ENCODE results near the gene CTIF. TPM values are rescaled to one million over a fixed set of nuclear protein-coding genes. Genes with fewer than 3 reads are reported as not detected.

Gene CTIF
- total RNA-seq, 1 donor from 2014 or later, result 67.9 TPM

DNA sequence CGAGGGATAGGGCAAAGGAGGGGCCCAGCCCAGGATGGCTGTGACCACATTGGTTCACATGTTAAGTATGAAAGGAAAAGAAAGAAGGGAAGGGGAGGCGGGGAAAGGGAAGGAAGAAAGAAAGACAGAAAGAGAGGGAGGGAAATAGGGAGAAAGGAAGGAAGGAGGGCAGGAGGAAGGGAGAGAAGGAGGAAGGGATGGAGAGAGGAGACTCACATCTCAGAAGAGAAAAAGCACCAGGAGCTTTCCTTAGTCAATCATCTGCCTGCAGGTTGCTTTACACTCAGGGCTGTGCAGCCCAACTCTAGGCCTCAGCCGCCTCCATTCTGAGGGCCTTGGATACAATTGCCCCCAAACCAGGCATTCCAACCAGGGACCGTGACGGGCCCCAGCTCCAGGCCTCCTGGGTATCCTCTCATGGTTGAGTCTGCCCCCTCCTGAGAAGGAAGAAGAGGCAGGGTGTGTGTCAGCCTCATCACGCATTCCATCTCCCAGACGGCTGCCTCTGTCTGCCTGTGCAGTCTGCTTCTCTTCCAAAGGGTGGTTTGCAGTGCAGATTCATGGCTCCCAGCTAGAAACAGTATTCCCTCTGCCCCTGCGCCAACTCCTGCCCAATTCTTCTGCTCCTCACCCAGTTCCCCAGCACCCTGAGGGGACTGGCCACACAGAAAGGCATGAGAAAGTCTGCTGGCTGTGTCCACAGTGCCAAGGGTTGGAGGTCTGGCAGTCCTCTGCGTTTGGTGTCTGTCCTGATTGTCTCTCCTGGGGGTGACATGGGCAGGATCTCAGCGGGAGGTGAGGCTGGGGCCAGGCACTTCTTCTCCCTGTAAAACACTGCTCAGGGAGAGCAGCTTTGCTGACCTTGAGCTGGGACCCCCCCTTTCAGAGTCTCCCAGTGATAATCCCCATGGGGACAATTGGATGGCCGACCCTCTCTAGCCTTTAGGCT lies 248.6 kb downstream of the CTIF start:
- TF ChIP-seq, protein P1, sequence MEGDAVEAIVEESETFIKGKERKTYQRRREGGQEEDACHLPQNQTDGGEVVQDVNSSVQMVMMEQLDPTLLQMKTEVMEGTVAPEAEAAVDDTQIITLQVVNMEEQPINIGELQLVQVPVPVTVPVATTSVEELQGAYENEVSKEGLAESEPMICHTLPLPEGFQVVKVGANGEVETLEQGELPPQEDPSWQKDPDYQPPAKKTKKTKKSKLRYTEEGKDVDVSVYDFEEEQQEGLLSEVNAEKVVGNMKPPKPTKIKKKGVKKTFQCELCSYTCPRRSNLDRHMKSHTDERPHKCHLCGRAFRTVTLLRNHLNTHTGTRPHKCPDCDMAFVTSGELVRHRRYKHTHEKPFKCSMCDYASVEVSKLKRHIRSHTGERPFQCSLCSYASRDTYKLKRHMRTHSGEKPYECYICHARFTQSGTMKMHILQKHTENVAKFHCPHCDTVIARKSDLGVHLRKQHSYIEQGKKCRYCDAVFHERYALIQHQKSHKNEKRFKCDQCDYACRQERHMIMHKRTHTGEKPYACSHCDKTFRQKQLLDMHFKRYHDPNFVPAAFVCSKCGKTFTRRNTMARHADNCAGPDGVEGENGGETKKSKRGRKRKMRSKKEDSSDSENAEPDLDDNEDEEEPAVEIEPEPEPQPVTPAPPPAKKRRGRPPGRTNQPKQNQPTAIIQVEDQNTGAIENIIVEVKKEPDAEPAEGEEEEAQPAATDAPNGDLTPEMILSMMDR (IDR thresholded peaks at IDR 0.05; ENCODE audit: unreplicated experiment), result no peak
- H3K9me3 Mint-ChIP-seq, result no peaks in the 10 kb centered on the region
- peak overlapping the region; percentile 82 for H3K27ac Mint-ChIP-seq

DNA sequence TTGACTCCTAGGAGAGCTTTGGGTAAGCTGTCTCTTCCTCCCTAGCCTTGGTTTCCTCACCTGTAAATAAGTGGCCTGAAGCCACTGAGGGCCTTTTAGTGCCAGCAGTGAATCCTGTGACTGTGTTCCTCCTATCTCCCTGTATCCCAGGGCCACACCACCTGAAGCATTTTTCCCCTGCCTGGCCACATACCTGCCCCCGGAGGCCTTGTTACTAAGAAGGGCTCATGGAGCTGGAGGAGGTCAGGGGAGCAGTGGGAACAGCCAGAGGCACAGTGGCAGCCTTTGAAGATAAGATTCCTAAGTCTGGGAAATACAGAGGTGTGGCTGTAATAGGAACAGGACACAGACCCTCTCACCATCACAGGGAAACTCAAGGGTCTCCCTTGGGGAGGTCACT lies 249.5 kb downstream of the CTIF start:
- Mint-ChIP-seq H3K27ac (peak overlapping the region; percentile 82), H3K4me3 (no peak overlapping the region), H3K9me3 (no peaks in the 10 kb centered on the region), H3K27me3 (ENCODE audit: low read depth) (no peaks in the 10 kb centered on the region), H3K36me3 (peaks cover 23% of the 10 kb centered on the region), H3K4me1 (peaks cover 47% of the 10 kb centered on the region)
- TF ChIP-seq, protein P1 (IDR thresholded peaks at IDR 0.05; ENCODE audit: unreplicated experiment), result no peak
- no peak for DNase-seq (ENCODE audit: low spot score in 2 of 2, unreplicated experiment in 2 of 2)

More for the DNA sequence above, 248.6 kb downstream of the CTIF start:
- Mint-ChIP-seq H3K36me3 (peaks cover 23% of the 10 kb centered on the region), H3K27me3 (ENCODE audit: low read depth) (no peaks in the 10 kb centered on the region), H3K4me1 (peaks cover 47% of the 10 kb centered on the region), H3K4me3 (no peak overlapping the region)
- DNase-seq (ENCODE audit: low spot score in 2 of 2, unreplicated experiment in 2 of 2), result no peak

DNA sequence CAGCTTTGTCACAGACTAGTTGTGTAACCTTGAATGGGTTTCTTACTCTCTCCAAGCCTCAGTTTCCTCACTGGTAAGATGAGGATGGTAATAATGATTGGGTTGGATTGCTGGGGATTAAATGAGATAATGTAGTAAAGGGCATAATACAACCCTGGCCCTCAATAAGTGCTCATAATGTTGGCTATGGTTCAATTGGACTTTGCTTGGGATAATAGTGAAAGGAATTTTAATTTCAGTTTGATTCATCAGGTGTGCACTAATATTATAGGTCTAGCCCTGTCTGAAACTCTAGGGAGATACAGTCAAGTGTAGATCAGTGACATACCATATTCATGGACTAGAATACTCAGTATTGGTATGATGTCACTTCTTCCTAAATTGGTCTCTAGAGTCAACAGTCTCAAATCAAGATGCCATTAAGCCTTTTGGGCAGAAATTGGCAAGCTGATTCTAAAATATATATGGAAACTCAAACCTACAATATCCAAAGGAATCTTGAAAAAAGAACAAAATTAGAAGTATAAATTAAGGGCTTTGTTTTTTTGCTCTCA lies 250.5 kb downstream of the CTIF start:
- no peak overlapping the region for H3K4me3 Mint-ChIP-seq
- H3K9me3 Mint-ChIP-seq, result no peaks in the 10 kb centered on the region
- no peaks in the 10 kb centered on the region for H3K27me3 Mint-ChIP-seq (ENCODE audit: low read depth)
- no peak for DNase-seq (ENCODE audit: low spot score in 2 of 2, unreplicated experiment in 2 of 2)
- H3K36me3 Mint-ChIP-seq, result peaks cover 23% of the 10 kb centered on the region
- TF ChIP-seq, protein P1 (IDR thresholded peaks at IDR 0.05; ENCODE audit: unreplicated experiment), result no peak
- H3K27ac Mint-ChIP-seq, result no peak overlapping the region
- H3K4me1 Mint-ChIP-seq, result peaks cover 46% of the 10 kb centered on the region

DNA sequence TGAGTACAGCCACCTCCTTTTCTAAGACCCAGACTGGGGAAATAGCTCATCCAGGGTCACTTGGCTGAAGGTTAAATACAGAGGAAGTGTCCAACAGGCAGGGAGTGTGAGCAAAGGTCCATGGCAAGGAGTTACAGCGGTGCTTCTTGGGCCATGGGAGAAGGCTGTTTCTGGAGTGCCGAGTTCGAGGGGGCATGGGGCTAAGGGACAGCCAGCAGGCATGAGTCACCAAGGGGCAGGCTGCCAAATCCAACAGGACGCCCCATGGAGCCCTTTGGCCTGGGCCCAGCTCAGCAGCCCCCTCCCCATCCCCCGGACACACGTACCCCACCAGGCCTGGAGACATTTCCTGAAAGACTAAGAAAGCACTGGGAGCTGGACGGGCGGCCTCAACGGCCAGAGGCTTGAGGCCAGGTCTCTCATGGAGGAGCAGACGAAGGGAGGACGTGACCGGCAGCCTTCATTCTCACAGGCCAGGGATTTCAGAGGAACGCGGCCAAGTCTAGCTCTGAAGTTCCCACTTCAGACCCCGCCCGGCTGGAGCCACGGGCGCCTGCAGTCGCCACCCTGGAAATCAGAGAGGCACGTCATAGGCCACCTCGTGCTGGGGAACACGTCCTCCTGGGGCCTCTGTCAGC lies 251.5 kb downstream of the CTIF start:
- peaks cover 49% of the 10 kb centered on the region for H3K4me1 Mint-ChIP-seq
- DNase-seq (ENCODE audit: low spot score in 2 of 2, unreplicated experiment in 2 of 2), result no peak
- TF ChIP-seq, protein P1 (IDR thresholded peaks at IDR 0.05; ENCODE audit: unreplicated experiment), result no peak
- peaks cover 24% of the 10 kb centered on the region for H3K36me3 Mint-ChIP-seq
- no peak overlapping the region for H3K27ac Mint-ChIP-seq
- no peaks in the 10 kb centered on the region for H3K9me3 Mint-ChIP-seq
- H3K27me3 Mint-ChIP-seq (ENCODE audit: low read depth), result no peaks in the 10 kb centered on the region
- no peak overlapping the region for H3K4me3 Mint-ChIP-seq

DNA sequence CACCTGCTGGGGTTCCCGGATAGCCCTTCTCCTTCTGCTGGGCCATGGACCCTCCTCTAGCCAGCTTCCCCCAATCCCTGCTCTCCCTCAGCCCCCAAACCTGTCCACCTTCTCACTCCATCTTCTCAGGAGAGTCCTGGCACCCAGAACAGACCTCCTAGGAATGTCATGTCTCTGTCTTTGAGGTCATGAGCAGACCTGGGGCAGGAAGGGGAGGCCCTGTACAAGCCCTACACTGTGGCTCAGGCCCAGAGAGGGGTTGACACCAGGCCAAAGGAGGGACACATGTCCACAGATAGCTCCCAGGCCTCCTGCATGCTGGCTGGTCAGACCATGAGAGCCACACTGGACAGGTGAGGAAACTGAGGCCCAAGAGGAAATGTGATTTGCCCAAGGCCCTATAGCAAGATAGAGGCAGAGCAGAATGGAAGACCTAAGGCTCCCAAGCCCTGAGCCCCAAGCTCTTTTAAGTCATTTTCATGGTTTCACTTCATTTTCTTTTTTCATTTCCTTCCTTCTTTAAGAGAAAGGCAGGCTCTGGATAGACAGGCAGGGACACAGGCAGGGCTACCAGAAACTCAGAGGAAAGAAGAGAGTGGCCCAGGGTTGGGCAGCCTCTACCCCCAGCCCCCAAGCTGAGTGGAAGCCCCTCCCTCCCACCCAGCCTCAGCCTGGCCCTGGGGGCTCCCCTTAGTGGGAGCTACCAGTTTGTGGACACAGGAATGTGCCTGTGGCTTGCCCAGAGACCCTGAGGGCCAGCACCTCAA lies 252.2 kb downstream of the CTIF start:
- Mint-ChIP-seq H3K4me1 (peaks cover 49% of the 10 kb centered on the region), H3K9me3 (no peaks in the 10 kb centered on the region), H3K36me3 (peaks cover 27% of the 10 kb centered on the region), H3K27ac (no peak overlapping the region), H3K27me3 (ENCODE audit: low read depth) (no peaks in the 10 kb centered on the region), H3K4me3 (no peak overlapping the region)
- TF ChIP-seq, protein P1 (IDR thresholded peaks at IDR 0.05; ENCODE audit: unreplicated experiment), result no peak
- DNase-seq (ENCODE audit: low spot score in 2 of 2, unreplicated experiment in 2 of 2), result no peak

Data from mesothelial cell of epicardium (in vitro differentiated cells).